Measurements from ENCODE around the gene EFNA1. TPM values are rescaled to one million over a fixed set of nuclear protein-coding genes. Genes with fewer than 3 reads are reported as not detected.

EFNA1 gene
- total RNA-seq, 6 experiments from 2014 or later: 87.5 to 419 (median 196) TPM

DNA sequence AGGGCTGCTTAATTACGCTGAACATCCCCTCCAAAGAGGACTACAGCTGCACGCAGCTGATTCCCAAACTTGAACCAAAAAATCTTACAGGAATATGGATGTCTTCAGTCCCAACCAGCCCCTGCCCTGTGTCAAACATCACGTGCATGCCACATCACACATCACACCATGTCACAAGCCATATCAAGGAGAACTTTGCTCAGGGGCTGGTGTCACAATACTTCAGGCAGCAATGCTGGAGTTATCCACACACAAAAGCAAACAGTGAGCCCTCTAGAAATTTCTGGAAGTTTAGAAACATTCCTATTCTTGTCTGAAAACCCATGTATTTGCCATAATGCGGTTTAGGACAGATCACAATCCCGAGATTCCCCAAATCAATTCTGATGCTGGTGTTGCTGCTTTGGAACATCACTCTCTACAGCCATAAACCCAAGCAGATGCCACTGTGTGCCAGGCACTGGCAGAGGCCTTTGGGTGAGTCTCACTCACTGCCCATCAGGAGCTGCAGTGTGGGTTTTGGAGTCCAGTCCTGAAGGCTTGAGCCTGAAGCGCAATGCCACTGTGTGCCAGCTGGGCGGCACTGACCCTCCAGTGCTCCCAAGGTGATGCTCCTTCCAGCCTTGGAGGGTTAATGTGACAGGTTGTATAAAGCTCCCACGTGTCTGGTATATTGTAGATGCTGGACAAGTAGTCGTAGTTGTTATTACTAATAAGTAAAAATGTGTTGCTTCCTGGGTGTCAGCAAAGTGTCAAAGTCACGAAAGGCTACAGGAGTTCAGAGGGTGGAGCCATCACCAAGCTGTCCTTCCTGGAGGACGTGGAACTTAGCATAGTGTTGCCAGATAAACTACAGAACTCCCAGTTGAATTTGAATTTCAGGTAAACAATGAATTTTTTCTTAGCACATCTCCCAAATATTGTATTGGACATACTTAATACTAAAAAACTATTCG is 20.1 kb upstream of the EFNA1 start:
- Histone ChIP-seq H3K4me1 (peaks cover 0 to 53% (median 24%) of the 10 kb centered on the region in 4 donors), H3K36me3 (no peaks in the 10 kb centered on the region), H3K27me3 (no peaks in the 10 kb centered on the region), H3K9me3 (no peaks in the 10 kb centered on the region), H3K27ac (peak overlapping the region; percentile 97 to 100 (median 99)), H3K4me3 (peak overlapping the region in 2 of 3 donors; percentile 37 to 40)
- 14% methylated on average over 9 of the region's 12 CpGs for WGBS (ENCODE audit: insufficient coverage, low coverage, low lambda C conversion rate, missing lambda C conversion rate)
- intact Hi-C loops (cut with DNase I): no loop called here
- DNase-seq (peak; percentile 73 to 93 (median 82)), ATAC-seq (peak; percentile 65 to 76 (median 69))
- TF ChIP-seq CTCF (IDR thresholded peaks at IDR 0.05) (no peak), POLR2A (IDR thresholded peaks at IDR 0.05) (peak; percentile 24)

GRCh38 chr1:155108296-155108695 is 19.4 kb upstream of the EFNA1 start:
- intact Hi-C loops (cut with DNase I): no loop called here
- WGBS (ENCODE audit: insufficient coverage, low coverage, low lambda C conversion rate, missing lambda C conversion rate): 55% methylated on average over 5 of the region's 5 CpGs
- Histone ChIP-seq H3K27ac (peak overlapping the region; percentile 97 to 100 (median 99)), H3K36me3 (no peaks in the 10 kb centered on the region), H3K9me3 (no peaks in the 10 kb centered on the region), H3K27me3 (no peaks in the 10 kb centered on the region), H3K4me3 (peak overlapping the region in 2 of 3 donors; percentile 37 to 40), H3K4me1 (peaks cover 0 to 46% (median 21%) of the 10 kb centered on the region in 4 donors)
- DNase-seq: no peak
- no peak for TF ChIP-seq CTCF (IDR thresholded peaks at IDR 0.05)
- TF ChIP-seq POLR2A (IDR thresholded peaks at IDR 0.05): no peak
- ATAC-seq: no peak

GRCh38 chr1:155110381-155110780 is 17.3 kb upstream of the EFNA1 start:
- ATAC-seq (no peak), DNase-seq (no peak)
- Histone ChIP-seq H3K4me1 (peaks cover 0 to 25% (median 7%) of the 10 kb centered on the region in 4 donors), H3K36me3 (no peaks in the 10 kb centered on the region), H3K4me3 (no peak overlapping the region), H3K27me3 (no peaks in the 10 kb centered on the region), H3K9me3 (no peaks in the 10 kb centered on the region), H3K27ac (no peak overlapping the region)
- no peak for TF ChIP-seq CTCF (IDR thresholded peaks at IDR 0.05)
- TF ChIP-seq POLR2A (IDR thresholded peaks at IDR 0.05): no peak
- WGBS (ENCODE audit: insufficient coverage, low coverage, low lambda C conversion rate, missing lambda C conversion rate): 77% methylated on average over 8 of the region's 8 CpGs
- intact Hi-C loops (cut with DNase I): no loop called here

GRCh38 chr1:155110826-155111225 is 16.9 kb upstream of the EFNA1 start:
- WGBS (ENCODE audit: insufficient coverage, low coverage, low lambda C conversion rate, missing lambda C conversion rate): 66% methylated on average over 8 of the region's 8 CpGs
- peaks cover 0 to 22% (median 7%) of the 10 kb centered on the region in 4 donors for H3K4me1 ChIP-seq
- ATAC-seq: no peak
- no peak overlapping the region for H3K4me3 ChIP-seq
- H3K9me3 ChIP-seq: no peaks in the 10 kb centered on the region
- no peaks in the 10 kb centered on the region for H3K27me3 ChIP-seq
- DNase-seq: no peak
- no peak overlapping the region for H3K27ac ChIP-seq
- H3K36me3 ChIP-seq: no peaks in the 10 kb centered on the region
- TF ChIP-seq CTCF (IDR thresholded peaks at IDR 0.05) (no peak), POLR2A (IDR thresholded peaks at IDR 0.05) (no peak)
- intact Hi-C loops (cut with DNase I): no loop called here

Data from right lobe of liver (tissue), 6 donors.